Thyroid gland (tissue), 4 donors: ENCODE data around the gene TMEM51. TPM values are rescaled to one million over a fixed set of nuclear protein-coding genes. Genes with fewer than 3 reads are reported as not detected.

Experiments used
- DNase-seq, 2 donors: peaks; one replicate each; pipeline ENCODE4 v3.0.0-alpha.2; 2019
- H3K27ac ChIP-seq, 3 donors: fragments of 200-600 bp; sonication (generic); 1 replicate in 2 of 3; 2 replicates in 1 of 3; pipeline ENCODE4 v1.5.1; 2016 to 2019; ENCODE audit warnings: mild to moderate bottlenecking in 1 of 3, moderate library complexity in 1 of 3
- H3K27me3 ChIP-seq: fragments of 200-600 bp; sonication (generic); one replicate; pipeline ENCODE4 v1.5.1; 2019
- H3K36me3 ChIP-seq, 2 donors: fragments of 200-600 bp; sonication (generic); one replicate each; pipeline ENCODE4 v1.5.1; 2016 to 2019
- H3K4me1 ChIP-seq, 2 donors: fragments of 200-600 bp; sonication (generic); one replicate each; pipeline ENCODE4 v1.5.1; 2017 to 2019
- H3K4me3 ChIP-seq, 3 donors: fragments of 200-600 bp; sonication (generic); replicated peaks in 1 of 3; 1 replicate in 2 of 3; 2 replicates in 1 of 3; pipeline ENCODE4 v1.5.1; 2016; ENCODE audit warnings: mild to moderate bottlenecking in 1 of 3
- H3K9me3 ChIP-seq: fragments of 200-600 bp; sonication (generic); one replicate; pipeline ENCODE4 v1.5.1; 2017
- POLR2A ChIP-seq, 2 donors: fragments of 450-650 bp; IDR thresholded peaks; one replicate each; pipeline ENCODE4 v1.6.1; 2017; ENCODE audit warnings: antibody characterized with exemption in 2 of 2, mild to moderate bottlenecking in 2 of 2, moderate library complexity in 1 of 2
- WGBS, 2 donors: methylation state at CpG; one replicate each; pipeline ENCODE4 v1.1.5; 2017; 5-methylcytosine and 5-hydroxymethylcytosine counted together
- intact Hi-C: fragments of 100-400 bp; cut with DNase I; formaldehyde crosslinking; loops from one replicate; pipeline ENCODE4 v1.15.1; 2023
- total RNA-seq, 4 donors: library from RNA; depleted of rRNA; stranded (reverse); fragments of >200 nt; gene quantifications; one replicate each; pipeline ENCODE4 v1.2.3, GENCODE V29; 2016
- TF ChIP-seq, protein P1 (sequence below), 6 experiments: fragments of 200-600 bp in 3 of 6; fragments of 450-650 bp in 3 of 6; sonication (generic) in 3 of 6; IDR thresholded peaks; one replicate each; pipeline ENCODE4 v1.5.1; 2016 to 2019; ENCODE audit warnings: antibody characterized with exemption in 6 of 6, mild to moderate bottlenecking in 2 of 6, inconsistent platforms in 1 of 6, moderate library complexity in 1 of 6

The TMEM51 gene
- total RNA-seq, 4 donors from 2014 or later: 3.7 to 12.0 (median 6.4) TPM

DNA sequence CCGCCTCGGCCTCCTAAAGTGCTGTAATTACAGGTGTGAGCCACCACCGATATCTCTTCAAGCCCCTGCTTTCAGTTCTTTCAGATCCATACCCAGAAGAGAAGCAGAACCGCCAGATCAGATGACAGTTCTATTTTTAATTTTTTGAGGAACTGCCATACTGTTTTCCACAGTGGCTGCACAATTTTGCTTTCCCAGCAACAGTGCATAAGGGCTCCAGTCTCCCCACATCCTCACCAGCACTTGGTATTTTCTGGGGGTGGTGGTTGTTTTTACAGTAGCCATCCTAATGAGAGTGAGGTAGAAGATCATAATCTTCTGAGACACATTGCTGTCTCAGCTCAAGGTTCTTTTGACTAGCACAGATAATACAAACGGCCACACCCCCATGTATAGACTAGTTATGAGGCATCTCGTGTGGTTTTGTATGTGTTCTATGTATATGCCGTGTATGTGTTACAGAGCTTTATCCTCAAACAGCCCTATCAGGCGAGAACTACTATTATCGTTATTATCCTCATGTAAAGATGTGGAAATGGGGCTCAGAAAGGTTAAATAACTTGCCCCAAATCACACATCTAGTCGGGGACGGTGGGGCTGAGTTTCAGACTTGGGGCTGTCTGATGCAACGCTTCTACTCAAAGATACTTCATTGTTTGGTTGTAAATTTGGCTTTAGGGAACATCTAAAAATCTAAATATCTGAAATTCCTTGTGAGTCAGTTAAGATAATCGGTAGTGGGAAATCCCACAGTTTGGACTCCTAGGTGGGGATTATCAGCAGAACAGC, 105.5 kb downstream of the TMEM51 start:
- no peaks in the 10 kb centered on the region for H3K4me1 ChIP-seq
- H3K27ac ChIP-seq: no peak overlapping the region
- H3K4me3 ChIP-seq: no peak overlapping the region

DNA sequence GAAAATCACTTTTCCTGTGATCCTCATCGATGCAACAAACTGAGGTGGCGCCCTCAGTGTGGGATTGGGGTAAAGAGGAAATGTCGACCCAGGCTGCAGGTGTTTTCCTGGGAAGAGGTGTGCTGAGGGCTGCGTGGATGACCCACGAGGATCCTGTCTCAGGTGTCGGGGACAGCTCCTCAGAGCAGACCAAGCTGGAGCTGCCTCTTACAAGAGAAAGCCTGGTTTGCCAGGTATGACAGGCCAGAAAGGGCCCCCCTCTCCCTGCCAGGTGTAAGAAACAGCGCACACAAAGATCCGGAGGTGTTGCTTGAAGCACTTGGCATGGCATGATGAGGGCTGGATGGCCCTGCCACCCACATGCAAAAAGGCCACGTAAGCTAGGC, 106.1 kb downstream of the TMEM51 start:
- H3K9me3 ChIP-seq: no peaks in the 10 kb centered on the region
- intact Hi-C loops: no loop called here
- DNase-seq: no peak
- H3K4me1 ChIP-seq: no peaks in the 10 kb centered on the region
- TF ChIP-seq POLR2A (IDR thresholded peaks at IDR 0.05): no peak
- TF ChIP-seq, protein P1, sequence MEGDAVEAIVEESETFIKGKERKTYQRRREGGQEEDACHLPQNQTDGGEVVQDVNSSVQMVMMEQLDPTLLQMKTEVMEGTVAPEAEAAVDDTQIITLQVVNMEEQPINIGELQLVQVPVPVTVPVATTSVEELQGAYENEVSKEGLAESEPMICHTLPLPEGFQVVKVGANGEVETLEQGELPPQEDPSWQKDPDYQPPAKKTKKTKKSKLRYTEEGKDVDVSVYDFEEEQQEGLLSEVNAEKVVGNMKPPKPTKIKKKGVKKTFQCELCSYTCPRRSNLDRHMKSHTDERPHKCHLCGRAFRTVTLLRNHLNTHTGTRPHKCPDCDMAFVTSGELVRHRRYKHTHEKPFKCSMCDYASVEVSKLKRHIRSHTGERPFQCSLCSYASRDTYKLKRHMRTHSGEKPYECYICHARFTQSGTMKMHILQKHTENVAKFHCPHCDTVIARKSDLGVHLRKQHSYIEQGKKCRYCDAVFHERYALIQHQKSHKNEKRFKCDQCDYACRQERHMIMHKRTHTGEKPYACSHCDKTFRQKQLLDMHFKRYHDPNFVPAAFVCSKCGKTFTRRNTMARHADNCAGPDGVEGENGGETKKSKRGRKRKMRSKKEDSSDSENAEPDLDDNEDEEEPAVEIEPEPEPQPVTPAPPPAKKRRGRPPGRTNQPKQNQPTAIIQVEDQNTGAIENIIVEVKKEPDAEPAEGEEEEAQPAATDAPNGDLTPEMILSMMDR (IDR thresholded peaks at IDR 0.05): no peak
- no peaks in the 10 kb centered on the region for H3K36me3 ChIP-seq
- WGBS, 2 donors: 90% methylated on average over 9 of the region's 9 CpGs
- H3K27me3 ChIP-seq: no peaks in the 10 kb centered on the region
- H3K27ac ChIP-seq: no peak overlapping the region
- H3K4me3 ChIP-seq: no peak overlapping the region

More for the DNA sequence above, 105.5 kb downstream of the TMEM51 start:
- Histone ChIP-seq H3K9me3 (no peaks in the 10 kb centered on the region), H3K27me3 (no peaks in the 10 kb centered on the region), H3K36me3 (no peaks in the 10 kb centered on the region)
- TF ChIP-seq, protein P1 (IDR thresholded peaks at IDR 0.05): no peak
- no peak for TF ChIP-seq POLR2A (IDR thresholded peaks at IDR 0.05)
- intact Hi-C loops: no loop called here
- no peak for DNase-seq
- WGBS, 2 donors: 88% methylated on average over 13 of the region's 13 CpGs

DNA sequence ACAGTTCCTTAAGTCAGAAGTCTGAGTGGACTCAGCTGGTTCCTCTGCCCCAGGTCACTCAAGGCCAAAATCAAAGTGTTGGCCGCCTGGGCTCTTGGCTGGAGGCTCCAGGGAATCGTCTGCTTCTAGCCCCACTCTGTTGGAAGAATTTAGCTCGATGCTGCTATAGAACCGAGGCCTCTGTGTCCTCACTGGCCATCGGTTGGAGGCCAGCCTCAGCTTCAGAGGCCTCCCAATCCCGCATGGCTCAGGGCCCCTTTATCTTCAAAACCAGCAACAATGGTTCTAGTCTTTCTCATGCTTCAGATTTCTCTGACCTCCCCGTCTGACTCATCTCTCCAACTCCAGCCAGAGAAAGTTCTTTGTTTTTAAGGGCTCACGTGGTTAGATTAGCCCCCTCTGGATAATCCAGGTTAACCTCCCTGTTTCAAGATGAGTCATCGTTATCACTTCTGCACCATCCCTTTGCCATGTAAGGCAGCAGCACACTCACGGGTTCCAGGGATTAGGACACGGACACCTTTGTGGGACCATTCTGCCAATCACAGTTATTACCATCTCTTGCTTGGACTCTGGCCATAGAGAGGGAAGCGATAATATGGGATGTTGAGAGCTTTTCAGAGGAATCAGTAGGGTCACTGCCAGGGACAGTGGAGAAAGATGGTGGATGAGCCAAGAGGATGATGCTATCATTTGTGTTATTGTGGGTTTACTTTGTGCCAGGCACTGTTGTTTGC, 107.0 kb downstream of the TMEM51 start:
- Histone ChIP-seq H3K36me3 (no peaks in the 10 kb centered on the region), H3K9me3 (no peaks in the 10 kb centered on the region), H3K27ac (no peak overlapping the region), H3K4me3 (no peak overlapping the region), H3K4me1 (no peaks in the 10 kb centered on the region), H3K27me3 (no peaks in the 10 kb centered on the region)
- intact Hi-C loops: no loop called here
- DNase-seq: no peak
- TF ChIP-seq POLR2A (IDR thresholded peaks at IDR 0.05): no peak
- TF ChIP-seq, protein P1 (IDR thresholded peaks at IDR 0.05): no peak
- 82 to 88% methylated on average over 12 of the region's 12 CpGs for WGBS, 2 donors

DNA sequence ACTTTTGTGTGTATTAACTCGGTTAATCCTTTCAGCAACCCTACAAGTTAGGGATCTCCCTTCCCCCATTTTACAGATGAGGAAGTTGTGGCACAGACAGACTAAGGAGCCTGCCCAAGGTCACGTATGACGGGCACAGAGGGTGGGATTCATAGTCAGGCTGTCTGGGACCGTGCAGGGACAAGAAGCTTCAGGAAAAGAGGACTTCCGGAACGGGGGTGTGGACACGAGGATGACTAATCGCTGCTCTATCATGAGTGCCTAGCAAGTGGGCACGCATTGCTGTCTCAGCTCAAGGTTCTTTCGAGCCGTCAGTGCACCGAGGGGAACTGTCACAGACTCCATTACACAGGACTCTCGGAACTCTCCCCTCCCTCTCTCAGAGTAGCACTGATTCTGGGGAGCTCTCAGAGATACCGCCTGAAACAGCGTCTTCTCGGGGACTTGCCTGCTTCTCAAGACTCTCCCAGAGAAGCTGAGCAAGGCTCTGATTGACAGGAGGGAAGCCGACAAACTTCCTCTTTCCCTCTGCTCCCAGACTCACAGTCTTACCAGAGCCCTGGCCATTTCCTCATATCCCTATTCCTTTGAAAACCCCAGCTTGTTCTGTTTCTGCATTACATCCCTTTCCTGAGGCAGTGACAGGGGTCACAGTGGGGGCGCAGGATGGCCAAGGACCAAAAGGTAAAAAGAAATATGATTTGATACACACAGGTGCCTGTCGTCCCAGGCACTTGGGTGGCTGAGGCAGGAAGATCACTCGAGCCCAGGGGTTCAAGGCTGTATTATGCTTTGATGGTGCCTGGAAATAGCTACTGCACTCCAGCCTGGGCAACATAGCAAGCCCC, 107.8 kb downstream of the TMEM51 start:
- 51 to 63% methylated on average over 20 of the region's 20 CpGs for WGBS, 2 donors
- no peak overlapping the region for H3K4me3 ChIP-seq
- peak in 1 of 2 donors; percentile 18 for DNase-seq
- no peaks in the 10 kb centered on the region for H3K36me3 ChIP-seq
- H3K27ac ChIP-seq: peak overlapping the region in 1 of 3 donors; percentile 63
- intact Hi-C loops: no loop called here
- no peak for TF ChIP-seq POLR2A (IDR thresholded peaks at IDR 0.05)
- TF ChIP-seq, protein P1 (IDR thresholded peaks at IDR 0.05): no peak
- H3K27me3 ChIP-seq: no peaks in the 10 kb centered on the region
- H3K9me3 ChIP-seq: no peaks in the 10 kb centered on the region
- no peaks in the 10 kb centered on the region for H3K4me1 ChIP-seq
